GM18520 (cell line): ENCODE data around the gene KCNJ6.
"Not testable (repeated sequence)": the region's sequence is repeated elsewhere in the genome, so short reads cannot be mapped to it uniquely, and the experiment has no call there.

Experiments used
- ATAC-seq: cut with Tn5 transposase; IDR thresholded peaks from one replicate; pipeline ENCODE4 v1.9.1; 2021; ENCODE audit not compliant: unreplicated experiment

The KCNJ6 gene

GRCh38 chr21:37746849-37747248 is 169.4 kb downstream of the KCNJ6 start:
- no peak for ATAC-seq

GRCh38 chr21:37744551-37744950 is 171.7 kb downstream of the KCNJ6 start:
- no peak for ATAC-seq

GRCh38 chr21:37742532-37742931 is 173.7 kb downstream of the KCNJ6 start:
- ATAC-seq = no peak

- no peak for ATAC-seq
Measured at GRCh38 chr21:37742115-37742514, 174.1 kb downstream of the KCNJ6 start.

GRCh38 chr21:37737996-37738395 is 178.3 kb downstream of the KCNJ6 start:
- ATAC-seq = no peak

- no peak for ATAC-seq
Measured at GRCh38 chr21:37737507-37737906, 178.8 kb downstream of the KCNJ6 start.

- ATAC-seq = no peak
Measured at GRCh38 chr21:37734846-37735245, 181.4 kb downstream of the KCNJ6 start.

- no peak for ATAC-seq
Measured at GRCh38 chr21:37732927-37733326, 183.3 kb downstream of the KCNJ6 start.

GRCh38 chr21:37724201-37724600 is 192.1 kb downstream of the KCNJ6 start:
- ATAC-seq = no peak

- no peak for ATAC-seq
Measured at GRCh38 chr21:37717534-37717933, 198.7 kb downstream of the KCNJ6 start.

GRCh38 chr21:37712569-37712934 is 203.7 kb downstream of the KCNJ6 start:
- not testable (repeated sequence) for ATAC-seq

- ATAC-seq = no peak
Measured at GRCh38 chr21:37711836-37712568, 204.3 kb downstream of the KCNJ6 start.

- no peak for ATAC-seq
Measured at GRCh38 chr21:37711286-37711829, 204.9 kb downstream of the KCNJ6 start.

GRCh38 chr21:37710546-37711285 is 205.5 kb downstream of the KCNJ6 start:
- no peak for ATAC-seq

- ATAC-seq = no peak
Measured at GRCh38 chr21:37704751-37705150, 211.5 kb downstream of the KCNJ6 start.

- ATAC-seq = no peak
Measured at GRCh38 chr21:37702241-37702640, 214.0 kb downstream of the KCNJ6 start.

GRCh38 chr21:37700641-37701202 is 215.5 kb downstream of the KCNJ6 start:
- ATAC-seq = peak; percentile 87

GRCh38 chr21:37699024-37699775 is 217.1 kb downstream of the KCNJ6 start:
- ATAC-seq = no peak

- no peak for ATAC-seq
Measured at GRCh38 chr21:37696936-37697335, 219.3 kb downstream of the KCNJ6 start.

GRCh38 chr21:37695111-37695510 is 221.1 kb downstream of the KCNJ6 start:
- ATAC-seq = no peak

- ATAC-seq = no peak
Measured at GRCh38 chr21:37688952-37689659, 227.2 kb downstream of the KCNJ6 start.
